ENCODE measurements around the gene ACSM3. TPM values are rescaled to one million over a fixed set of nuclear protein-coding genes. Genes with fewer than 3 reads are reported as not detected.

ACSM3 gene
- total and polyA plus RNA-seq, 2 donors (not counting 3 experiments of a cell fraction or from before 2014, with no cell fraction given): 23.7 to 37.3 TPM

DNA sequence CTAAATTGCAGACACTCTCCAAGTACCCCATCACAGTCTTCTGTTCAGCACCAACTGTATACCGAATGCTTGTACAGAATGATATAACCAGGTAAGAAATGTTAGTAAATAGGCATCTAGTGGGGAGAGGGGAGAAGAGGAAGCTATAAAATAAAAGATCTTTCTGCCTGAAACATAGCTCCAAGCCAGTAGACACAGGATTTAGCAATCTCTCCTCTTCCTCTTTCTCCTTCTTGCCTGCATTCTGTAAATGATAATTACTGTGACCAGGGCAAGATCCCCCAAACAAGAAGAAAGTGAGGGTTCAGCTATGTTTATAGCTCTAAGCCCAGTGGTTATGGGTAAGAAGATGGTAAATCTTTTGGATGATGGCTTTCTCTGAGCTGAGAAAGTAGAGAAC is 17.9 kb downstream of the ACSM3 start:
- dilution Hi-C loops (cut with MboI; ENCODE audit: extremely low pct_ligation_motif_present, low sequenced_read_pairs): no loop called here
- Histone ChIP-seq H3K4me3 (replicated peaks in 1 of 3; ENCODE audit: insufficient read depth in 1 of 3, low read depth in 1 of 3, low read length in 3 of 3) (no peak overlapping the region), H3K36me3 (ENCODE audit: control insufficient read depth in 2 of 2, extremely low read depth in 1 of 2, insufficient read depth in 2 of 2, low read length in 2 of 2) (no peaks in the 10 kb centered on the region), H3K4me2 (ENCODE audit: insufficient read depth, low read length) (no peak overlapping the region), H3K9me1 (replicated peaks; ENCODE audit: control insufficient read depth, extremely low read depth, insufficient read depth, low read length) (no peaks in the 10 kb centered on the region), H2AFZ (ENCODE audit: low read depth, low read length) (no peak overlapping the region), H3K4me1 (ENCODE audit: control insufficient read depth, extremely low read depth, insufficient read depth, low read length) (no peaks in the 10 kb centered on the region), H3K79me2 (ENCODE audit: control insufficient read depth, insufficient read depth, low read length) (no peaks in the 10 kb centered on the region), H3K9me3 (replicated peaks; ENCODE audit: control insufficient read depth, insufficient read depth, low read length) (no peaks in the 10 kb centered on the region), H3K9ac (replicated peaks; ENCODE audit: extremely low read depth, insufficient read depth, low read length) (no peak overlapping the region), H4K20me1 (replicated peaks; ENCODE audit: control insufficient read depth, extremely low read depth, insufficient read depth, low read length) (no peaks in the 10 kb centered on the region), H3K27me3 (ENCODE audit: control insufficient read depth in 2 of 2, insufficient read depth in 2 of 2, low read length in 2 of 2) (peaks cover 0 to 1% of the 10 kb centered on the region in 2 experiments), H3K27ac (ENCODE audit: insufficient read depth, low read depth, low read length) (no peak overlapping the region)
- BruUV-seq (replicated peaks): no TSS peak
- ChIA-PET CTCF (no interaction called here), POLR2A (no interaction called here)
- intact Hi-C loops (cut with micrococcal nuclease): no loop called here
- TF ChIP-seq, protein P1, sequence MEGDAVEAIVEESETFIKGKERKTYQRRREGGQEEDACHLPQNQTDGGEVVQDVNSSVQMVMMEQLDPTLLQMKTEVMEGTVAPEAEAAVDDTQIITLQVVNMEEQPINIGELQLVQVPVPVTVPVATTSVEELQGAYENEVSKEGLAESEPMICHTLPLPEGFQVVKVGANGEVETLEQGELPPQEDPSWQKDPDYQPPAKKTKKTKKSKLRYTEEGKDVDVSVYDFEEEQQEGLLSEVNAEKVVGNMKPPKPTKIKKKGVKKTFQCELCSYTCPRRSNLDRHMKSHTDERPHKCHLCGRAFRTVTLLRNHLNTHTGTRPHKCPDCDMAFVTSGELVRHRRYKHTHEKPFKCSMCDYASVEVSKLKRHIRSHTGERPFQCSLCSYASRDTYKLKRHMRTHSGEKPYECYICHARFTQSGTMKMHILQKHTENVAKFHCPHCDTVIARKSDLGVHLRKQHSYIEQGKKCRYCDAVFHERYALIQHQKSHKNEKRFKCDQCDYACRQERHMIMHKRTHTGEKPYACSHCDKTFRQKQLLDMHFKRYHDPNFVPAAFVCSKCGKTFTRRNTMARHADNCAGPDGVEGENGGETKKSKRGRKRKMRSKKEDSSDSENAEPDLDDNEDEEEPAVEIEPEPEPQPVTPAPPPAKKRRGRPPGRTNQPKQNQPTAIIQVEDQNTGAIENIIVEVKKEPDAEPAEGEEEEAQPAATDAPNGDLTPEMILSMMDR (IDR thresholded peaks at IDR 0.05; ENCODE audit: extremely low read depth in 1 of 2, insufficient read depth in 1 of 2, low read depth in 1 of 2, low read length in 2 of 2): no peak
- no peak for TF ChIP-seq JUN (IDR thresholded peaks at IDR 0.05; ENCODE audit: borderline replicate concordance, insufficient read depth, insufficient read length, low read depth)
- no peak for TF ChIP-seq MYC (IDR thresholded peaks at IDR 0.05; ENCODE audit: low read depth, low read length)
- TF ChIP-seq GATA2 (IDR thresholded peaks at IDR 0.05; ENCODE audit: insufficient read depth, insufficient read length, low read depth, low read length): no peak
- no peak for TF ChIP-seq POLR2A (IDR thresholded peaks at IDR 0.05; ENCODE audit: low read depth, low read length)
- TF ChIP-seq FOS (IDR thresholded peaks at IDR 0.05; ENCODE audit: borderline replicate concordance, insufficient read depth, low read length): no peak
- no peak for TF ChIP-seq POLR2AphosphoS5 (IDR thresholded peaks at IDR 0.05; ENCODE audit: insufficient read depth, low read depth, low read length)
- TF ChIP-seq, protein P2, sequence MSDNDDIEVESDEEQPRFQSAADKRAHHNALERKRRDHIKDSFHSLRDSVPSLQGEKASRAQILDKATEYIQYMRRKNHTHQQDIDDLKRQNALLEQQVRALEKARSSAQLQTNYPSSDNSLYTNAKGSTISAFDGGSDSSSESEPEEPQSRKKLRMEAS (IDR thresholded peaks at IDR 0.05; ENCODE audit: insufficient read depth, insufficient read length): no peak
- TF ChIP-seq EZH2 (IDR thresholded peaks at IDR 0.05; ENCODE audit: borderline replicate concordance, low read depth, low read length, severe bottlenecking): no peak
- DNase-seq (ENCODE audit: low read depth, low spot score): no peak
- no peak for FAIRE-seq

All from endothelial cell of umbilical vein (primary cell).